Neural progenitor cell (in vitro differentiated cells): Measurements from ENCODE around the gene GAS6.
"Not testable (repeated sequence)": the region's sequence is repeated elsewhere in the genome, so short reads cannot be mapped to it uniquely, and the experiment has no call there.

Experiments used
- CTCF ChIP-seq: fragments of 200-600 bp; sonication (generic); IDR thresholded peaks from 2 replicates; pipeline ENCODE4 v1.5.1; 2017; ENCODE audit warnings: antibody characterized with exemption, mild to moderate bottlenecking
- EZH2 ChIP-seq: fragments of 200-600 bp; sonication (generic); IDR thresholded peaks from 2 replicates; pipeline ENCODE4 v1.6.1; 2017; ENCODE audit warnings: antibody characterized with exemption, mild to moderate bottlenecking, moderate library complexity

DNA sequence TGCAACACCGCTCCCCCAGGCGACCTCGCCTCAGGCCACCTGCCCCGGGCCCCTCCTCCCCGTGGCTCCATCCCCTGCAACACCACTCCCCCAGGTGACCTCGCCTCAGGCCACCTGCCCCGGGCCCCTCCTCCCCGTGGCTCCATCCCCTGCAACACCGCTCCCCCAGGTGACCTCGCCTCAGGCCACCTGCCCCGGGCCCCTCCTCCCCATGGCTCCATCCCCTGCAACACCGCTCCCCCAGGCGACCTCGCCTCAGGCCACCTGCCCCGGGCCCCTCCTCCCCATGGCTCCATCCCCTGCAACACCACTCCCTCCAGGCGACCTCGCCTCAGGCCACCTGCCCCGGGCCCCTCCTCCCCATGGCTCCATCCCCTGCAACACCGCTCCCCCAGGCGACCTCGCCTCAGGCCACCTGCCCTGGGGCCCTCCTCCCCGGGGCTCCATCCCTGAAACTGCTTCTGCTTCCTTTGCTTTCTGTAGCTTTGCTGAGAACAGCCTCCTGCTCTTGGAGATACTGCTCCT is 33.4 kb downstream of the GAS6 start:
- TF ChIP-seq CTCF, EZH2: not testable (repeated sequence)
